ENCODE results near the gene GSG1L.

The GSG1L gene

DNA sequence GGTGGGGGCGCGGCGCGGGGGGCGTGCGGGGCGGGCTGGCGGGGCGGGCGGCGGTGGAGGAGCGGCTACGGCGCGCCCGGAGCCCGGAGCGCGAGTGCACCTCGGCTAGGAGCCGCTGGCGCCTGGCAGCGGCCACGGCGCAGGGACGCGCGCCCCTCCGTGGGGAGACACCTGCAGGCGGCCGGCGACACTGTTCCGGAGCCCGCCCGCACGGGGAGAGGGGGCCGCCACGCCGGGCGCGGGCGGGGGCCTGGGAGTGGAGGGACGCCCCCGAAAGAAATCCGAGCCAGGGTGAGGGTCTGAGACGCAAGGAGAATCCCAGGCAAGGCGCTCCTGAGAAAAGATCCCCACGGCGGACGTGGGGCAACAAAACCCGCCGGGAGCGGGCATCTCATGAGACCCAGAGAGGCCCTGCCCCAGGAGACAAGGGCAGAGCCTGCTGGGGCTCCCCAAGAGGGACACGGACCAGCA lies at the start of gene GSG1L:
Gene GSG1L (minus strand): TSS at position 124 of the 471 bp plus-strand sequence. CDS start 290 bp downstream, outside the sequence.
- DNase-seq: peak; percentile 28

DNA sequence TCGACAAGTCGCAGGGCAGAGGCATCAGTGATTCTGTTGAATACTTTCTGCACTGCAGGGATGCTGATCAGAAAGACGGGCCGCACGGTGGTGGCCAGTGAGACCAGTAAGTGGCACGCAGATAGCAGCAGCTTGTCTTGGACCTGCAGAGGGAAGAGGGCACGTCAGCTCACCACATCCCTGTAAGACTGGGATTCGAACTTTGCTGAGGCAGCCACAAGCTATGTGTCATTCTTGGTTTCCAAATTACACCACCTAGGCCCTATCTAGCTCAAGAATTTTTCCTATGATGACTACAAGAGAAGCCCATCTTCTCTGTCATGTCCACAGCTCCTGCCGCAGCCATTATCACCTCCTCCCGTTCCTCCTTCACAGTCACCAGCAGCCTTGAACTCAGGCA lies 49.4 kb upstream of the GSG1L start:
- DNase-seq: no peak

DNA sequence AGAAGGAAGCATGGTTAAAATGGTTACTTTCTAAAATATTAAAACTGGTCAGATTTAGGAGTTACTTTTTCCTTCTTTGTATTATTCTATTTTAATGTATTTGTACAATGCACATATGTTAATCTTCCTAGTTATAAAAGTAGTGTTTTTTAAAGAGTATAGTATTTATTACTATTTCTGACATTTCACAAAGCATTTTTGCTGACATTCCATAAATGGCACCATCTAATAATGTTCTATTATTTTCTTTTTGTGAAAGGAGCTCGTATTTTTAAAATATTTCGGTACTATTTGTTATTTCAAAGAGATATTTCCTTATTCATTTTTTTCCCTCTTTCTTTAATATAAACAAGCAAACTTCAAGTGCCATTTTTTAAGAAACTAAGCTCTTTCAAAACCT lies 47.5 kb upstream of the GSG1L start:
- no peak for DNase-seq

DNA sequence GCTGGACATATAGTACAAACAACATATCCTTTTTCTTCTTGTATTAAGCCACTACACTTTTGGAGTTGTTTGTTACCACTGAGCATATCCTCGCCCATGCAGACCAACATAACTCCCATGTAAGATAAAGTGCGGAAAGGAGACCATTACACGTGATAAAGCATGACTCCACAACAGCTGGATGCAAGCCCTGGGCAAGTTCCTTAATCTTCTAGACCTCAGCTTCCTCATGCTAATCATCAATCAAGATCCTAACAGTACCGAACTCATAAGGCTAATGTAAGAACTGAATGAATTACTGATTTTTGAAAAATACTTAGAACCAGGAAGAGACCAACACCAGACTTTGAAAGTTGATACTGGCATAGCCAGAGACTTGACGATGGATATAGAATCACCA lies 47.0 kb upstream of the GSG1L start:
- DNase-seq: no peak

DNA sequence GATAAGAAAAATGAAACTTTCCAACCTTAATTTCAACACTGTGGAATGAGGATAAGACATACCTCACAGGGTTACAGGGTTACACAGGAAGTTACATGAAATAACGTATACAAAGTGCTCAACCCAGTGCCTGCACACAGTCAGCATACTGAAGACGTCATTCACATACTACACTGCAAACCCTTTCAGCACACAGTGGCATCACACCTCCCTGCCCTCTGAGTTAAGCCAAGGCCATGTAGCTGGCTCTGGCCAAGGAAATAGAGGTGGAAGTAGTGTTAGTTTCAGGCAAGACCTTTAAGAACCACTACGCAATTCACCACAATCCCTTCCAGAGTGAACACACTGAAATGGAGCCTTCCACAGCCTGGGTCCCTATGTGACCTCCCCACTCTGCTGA lies 46.6 kb upstream of the GSG1L start:
- DNase-seq: no peak

DNA sequence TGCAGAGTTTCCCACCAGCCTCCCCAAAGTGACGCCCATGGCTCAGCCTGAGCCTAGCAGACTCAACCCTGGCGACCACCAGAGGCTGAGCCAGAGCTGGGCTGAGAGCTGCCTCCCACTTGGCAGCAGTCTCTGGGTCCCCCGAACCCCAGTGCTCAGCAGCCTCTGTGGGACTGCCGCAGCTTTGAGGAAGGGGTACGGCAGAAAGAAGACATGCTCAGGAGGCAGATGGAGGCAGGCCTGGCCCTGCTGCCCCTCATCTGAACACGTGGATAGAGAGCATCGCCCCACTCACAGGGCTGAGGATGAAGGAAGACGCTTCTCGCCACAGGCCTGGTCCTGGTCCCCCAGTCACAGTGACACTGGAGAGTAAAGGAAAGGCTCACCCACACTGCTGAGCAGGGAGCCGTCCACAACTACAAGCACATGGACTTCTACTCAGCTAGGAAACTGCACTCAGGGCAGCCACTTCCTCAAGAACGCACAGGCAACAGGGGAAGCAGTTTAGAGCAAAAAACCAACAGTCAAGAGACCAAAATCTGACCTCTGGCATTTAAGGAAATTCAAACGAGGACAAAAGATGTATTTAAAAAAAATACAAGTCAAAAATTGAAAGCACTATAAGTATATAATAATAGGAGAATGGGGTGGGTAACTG lies 45.2 kb upstream of the GSG1L start:
- no peak for DNase-seq

DNA sequence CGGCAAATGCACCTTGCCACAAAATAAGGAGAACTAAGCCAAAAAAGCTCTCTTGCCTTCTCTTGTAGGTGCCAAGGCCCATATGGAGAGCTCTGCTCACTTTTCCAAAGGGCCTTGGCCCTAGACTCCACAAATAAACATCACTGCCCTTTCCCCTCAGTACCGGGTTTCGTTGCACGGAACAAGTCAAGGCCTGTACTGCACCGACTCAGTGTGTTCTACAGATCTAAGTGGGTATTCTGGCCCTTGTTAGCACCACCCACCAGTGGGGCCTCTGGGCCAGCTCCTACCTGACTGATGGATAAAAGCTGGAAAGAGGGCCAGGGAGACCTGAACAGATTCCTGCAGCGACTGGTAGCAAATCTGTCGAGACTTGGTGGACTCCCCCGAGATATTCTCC lies 43.7 kb upstream of the GSG1L start:
- no peak for DNase-seq

DNA sequence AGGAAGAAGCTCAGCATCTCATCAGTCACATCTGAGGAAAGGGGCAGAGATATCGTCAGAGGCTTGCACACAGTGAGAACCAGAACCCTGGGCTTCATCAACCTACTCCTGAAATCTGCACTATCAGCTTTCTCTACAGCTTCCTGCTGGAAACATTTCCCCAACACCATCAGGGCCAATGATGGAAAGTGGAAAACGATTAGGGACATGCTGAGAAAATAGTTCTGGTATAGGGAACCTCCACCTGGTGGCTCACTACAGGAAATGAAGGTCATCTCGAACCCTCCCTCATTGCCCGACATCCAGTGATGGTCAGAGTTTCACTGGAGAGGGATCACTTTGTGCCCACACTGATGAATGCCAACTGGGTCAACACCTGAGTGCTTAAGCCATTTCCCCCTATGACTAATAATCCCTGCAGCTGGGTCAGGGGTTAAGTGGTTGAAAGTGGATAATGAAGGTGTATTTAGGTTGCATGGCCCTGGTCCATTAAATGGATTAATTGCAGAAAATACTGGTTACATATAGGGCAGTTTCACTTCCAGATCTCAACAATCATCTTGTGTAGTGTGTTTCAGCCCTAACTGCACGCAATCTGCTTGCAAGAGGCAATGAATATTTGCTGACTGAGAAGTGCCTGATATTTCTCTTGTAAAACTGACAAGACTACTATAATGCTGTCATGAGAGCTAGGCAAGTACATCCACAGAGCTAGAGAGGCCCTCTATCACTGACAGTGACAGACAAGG lies 43.1 kb upstream of the GSG1L start:
- DNase-seq: no peak

DNA sequence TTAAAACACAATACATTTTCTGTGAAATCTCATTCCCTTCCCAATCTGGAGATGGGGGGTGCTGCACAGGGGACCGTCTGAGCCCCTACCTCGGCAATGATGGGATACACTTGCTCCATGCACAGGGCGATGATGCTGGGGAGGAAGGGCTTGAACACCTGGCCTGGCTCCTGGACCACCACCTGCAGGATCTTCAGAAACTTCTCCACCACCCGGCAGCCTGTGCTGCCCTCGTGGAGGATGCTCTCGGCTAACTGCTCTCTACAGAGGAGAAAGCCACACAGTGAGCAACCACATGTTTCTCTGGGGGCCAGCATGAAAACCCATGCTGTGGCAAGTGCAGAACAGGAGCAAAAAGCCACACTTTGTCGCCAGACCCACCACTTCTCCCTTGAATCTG lies 42.4 kb upstream of the GSG1L start:
- no peak for DNase-seq

DNA sequence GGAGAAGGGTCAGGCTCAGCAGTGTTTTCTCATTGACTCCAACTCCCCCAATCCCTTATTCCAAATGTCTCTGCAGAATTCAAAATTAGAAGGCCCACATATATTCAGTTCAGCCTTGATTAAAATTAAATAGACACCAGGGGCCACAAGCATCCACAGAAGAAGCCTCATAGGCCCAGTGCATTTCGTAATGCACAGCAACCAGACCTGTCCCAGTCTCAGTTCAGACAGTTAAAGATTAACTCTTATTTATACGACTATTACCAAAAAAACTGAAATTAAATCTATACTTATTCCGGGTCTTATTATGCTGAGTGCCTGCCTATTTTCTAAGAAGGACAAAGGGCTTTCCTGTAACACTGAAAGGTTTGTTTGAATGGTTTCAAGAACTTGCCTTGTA lies 41.8 kb upstream of the GSG1L start:
- no peak for DNase-seq

DNA sequence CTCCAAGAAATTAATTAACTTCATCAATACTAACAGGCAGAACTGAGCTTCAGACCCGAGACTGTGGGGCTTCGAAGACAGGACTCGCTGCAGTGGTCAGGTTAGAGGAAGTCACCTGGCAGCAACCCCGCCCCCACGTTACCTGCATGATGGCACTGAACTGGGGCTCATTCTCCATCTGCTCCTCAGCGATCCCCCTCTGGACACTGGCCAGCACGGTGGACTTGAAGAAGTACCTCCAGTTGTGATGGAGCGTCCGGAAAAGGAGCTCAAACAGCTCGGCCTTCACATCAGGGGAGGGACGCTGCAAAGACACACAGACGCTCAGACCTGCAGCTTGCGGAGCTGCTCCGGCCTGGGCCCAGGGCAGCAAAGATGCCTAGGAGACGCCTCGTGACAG lies 40.9 kb upstream of the GSG1L start:
- no peak for DNase-seq

DNA sequence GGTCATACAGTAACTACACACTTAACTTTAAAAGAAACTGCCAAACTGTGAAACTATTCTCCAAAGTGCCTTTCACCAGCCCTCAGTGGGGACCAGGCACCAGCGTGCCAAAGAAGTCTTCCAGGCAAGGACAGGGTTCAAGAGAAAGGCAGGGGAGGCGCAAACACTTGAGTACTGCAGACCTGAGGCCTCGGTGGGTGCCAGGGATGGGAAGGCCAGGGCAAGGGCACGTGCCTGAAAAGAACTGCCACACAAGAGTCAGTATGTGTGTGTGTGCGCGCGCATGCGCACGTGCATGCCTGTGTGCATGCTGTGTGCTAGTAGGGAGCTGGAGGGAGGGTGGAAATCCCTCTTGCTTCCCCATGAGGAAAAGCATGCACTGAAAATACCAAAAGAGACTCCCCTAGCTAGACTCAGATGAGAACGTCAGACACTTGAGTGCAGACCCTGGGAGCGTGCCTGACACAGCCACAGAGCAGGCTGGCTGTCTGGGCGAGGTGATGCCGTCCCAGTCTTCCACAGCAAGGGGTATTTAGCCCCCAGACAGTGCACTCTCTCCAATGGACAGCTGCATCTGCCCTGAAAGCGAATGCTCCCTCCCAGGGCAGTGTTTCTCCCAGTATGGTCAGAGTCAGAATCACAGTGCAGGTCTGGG lies 40.1 kb upstream of the GSG1L start:
- DNase-seq: no peak

DNA sequence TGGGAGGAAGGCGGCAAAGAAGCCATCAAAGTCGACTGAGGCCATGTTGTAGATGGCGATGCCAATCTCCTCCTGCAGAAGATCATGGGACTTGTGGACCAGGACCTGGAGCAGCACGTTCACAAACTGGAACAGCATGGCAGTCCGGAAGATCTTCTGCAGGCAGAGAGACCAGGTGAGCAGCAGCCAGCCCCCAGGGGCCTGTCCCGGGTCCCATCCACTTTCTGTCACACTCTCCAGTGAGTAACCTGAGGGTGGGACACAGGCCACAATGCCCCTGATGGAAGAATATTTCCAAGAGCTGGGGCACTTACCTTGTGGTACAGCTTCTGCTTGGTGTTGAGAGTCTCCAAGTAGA lies 38.0 kb upstream of the GSG1L start:
- no peak for DNase-seq

DNA sequence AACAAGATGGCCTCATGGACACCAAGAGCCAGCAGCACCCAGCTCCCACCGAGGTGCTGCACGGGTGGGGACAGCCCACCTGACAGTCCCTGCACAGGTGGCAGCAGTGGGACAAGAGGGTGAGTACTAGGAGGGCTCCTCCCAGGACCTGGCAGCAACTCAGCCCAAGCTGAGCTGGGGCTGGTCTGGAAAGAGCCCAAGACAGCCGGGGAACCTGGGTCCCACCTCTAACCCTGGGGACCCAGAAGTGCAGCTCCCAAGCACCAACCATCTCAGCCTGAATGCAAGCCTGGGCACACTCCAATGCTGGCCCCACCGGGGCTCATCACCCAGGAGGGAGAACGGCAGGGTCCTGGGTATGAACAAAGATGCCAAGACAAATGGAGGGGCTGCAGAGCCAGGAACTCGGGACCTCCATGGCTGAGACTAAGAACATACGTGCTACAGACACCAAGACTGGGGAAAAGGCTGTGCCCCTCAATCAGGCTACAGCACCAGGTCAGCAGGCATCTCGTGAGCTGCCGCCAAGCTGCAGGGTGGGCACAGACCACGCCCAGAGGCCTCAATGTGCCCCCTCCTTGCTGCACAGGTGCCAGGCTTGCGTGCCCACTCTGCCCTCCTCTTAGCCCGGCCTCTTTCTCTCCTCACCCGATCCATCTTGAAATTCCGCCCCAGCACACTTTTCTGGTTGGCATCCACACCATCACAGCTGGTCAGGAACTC lies 37.5 kb upstream of the GSG1L start:
- no peak for DNase-seq

DNA sequence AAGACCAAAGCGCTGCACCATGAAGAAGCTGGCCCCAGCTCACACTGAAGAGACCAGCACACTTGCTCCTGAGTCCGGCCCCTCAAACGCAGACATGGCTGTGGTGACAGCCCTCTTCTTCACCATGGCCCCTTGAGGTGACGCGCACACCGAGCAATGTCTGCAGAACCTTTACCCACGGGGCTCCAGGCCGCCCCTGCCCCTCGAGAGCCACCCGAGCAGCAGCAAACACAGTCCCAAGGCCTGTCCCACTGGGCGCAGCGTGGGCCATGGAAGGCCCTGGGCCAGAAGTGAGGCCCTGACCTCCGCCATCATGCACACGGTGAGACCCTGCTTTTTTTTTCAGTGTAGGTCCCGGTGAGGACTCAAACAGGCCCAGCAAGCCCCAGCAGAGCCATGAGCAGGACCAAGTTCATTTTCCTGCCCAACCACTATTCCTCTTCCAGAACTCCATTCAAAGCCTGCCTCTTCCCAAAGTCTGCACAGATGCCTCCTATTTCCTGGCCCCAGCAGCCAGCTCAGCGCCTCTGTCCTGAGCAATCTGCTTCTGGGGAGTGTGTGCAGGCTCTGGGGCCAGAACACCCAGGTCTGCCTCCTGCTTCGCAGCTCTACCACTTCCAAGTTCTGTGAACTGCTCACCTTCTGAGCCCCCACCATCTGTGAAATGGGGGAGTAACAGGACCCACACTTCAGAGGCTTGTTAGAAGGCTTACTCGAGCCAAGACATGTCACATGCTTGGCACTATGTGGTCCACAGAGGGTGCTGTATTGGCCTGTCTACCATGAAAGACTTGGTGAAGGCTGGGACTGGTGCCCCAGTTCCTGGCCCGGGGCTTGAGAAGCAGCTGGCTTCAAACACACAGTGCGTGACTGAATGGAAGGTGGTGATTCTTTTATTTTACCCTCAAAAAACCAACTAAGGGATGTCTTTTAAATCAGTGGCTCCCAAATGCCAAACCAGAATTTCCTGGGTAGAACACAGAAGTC lies 35.7 kb upstream of the GSG1L start:
- DNase-seq: no peak

DNA sequence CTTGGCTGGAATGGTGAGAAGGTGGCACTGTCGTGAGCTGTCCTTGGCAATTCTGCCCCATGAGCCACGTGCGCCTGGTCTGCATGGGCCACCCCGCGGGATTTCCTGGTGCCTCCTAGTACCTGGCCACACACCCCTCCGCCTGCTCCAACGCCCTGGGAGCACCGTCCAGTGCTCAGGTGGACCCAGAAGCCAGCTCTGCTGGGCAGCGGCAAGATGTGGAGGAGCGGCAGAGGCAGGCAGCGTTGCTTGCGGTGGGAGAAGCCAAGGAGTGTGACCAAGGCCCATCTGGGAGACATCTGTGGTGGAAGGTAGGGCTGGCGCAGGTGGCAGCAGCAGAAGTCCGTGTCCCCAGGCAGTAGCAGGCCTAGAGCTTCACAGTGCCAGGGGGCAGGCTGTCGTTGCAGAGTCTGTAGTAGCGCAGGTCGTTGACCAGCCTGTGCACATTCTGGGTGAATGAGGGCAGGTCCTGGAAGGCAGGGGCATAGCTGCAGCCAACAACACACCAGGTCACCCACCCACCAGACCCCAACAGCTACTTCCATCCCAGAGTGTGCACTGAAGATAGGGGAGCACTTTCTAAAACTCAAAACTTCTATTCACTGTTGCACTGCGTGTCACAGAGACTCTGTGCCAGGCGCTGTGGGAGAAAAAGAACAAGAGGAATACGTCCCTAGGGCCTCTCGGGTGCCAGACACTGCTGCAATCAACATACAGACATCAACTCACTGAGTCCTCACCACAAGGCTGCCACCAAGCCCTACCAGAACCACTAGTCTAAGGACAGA lies 34.9 kb upstream of the GSG1L start:
- no peak for DNase-seq

DNA sequence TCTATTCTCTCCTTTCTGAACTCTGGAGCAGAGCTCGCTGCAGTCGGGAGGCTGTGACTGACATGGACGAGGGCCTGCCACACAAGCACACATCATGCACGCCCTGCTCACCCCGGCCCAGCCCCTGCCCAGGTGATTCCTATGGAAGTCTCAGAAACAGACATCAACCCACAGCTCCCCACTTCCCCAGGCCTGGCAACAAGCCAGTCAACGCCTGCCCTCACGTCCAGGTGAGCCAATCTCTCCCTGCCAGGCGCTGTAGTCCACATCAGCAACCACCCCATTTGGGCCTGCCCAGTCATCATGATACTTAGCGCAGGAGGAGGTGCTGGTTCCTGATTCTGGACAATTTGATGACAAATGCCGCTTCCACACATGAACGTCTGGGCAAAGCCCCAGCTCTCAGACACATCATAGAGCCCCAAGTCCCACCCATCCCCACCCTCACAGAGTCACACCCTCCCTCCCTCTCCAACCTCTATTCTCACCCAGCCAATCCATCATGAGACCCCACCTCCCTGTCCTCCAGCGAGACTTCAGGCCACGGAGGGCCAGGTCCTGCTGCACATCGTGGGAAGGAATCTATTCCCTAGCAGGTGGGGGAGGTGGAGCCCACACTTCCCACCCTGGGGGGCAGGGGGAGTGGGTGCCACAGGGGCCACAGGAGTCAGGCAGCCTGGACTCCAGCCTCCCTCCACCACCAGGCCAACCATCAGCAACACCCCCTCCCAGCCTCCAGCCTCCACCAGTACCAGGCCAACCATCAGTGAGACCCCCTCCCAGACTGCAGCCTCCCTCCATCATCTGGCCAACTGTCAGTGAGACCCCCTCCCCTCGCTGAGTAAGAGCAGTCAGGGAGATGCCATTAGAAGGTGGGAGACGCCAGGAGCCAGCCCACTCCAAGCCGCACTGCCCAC lies 33.7 kb upstream of the GSG1L start:
- no peak for DNase-seq

DNA sequence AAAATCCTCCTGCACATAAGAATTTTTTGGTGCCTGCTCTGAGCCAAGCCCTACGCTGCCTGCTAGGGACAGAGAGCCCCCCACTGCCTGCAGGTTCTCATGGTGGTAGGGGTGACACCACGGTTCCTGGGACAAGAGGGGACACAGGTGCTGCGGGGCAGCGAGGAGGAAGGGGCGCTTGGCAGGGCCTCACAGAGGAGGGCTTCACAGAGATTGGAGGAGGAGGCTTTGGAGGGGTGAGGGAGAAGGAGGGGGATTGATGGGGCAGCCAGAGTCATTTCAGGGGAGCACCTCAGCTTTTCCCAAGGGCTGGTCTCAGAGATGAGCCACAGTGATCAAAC lies 29.8 kb upstream of the GSG1L start:
- DNase-seq: no peak

DNA sequence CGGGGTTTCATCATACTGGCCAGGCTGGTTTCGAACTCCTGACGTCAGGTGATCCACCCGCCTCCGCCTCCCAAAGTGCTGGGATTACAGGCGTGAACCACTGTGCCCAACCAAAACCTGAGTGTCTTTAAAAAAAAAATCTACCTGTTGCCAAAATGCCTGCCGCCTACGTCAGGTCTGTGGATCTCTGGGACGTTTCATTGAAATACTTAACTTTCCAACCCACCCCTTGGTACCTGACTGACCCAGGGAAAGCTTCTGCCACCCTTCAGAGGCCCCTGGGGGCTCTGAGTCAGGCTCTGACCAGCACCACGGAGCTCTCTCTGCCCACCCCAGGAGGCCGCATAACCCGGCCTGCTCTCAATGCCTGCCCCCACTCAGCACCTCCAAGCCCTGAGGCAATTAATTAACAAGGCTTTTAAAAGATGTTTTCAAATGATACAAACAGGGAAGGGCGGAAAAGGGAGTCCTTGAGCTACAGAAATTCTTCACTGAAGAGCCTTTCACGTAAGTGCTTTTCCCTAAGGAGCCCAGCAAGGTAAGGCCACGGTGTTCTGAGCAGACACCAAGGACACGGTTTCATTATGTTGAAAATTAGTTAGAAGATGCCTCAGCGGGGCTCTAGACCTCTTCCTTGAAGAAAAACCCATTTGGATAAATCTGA lies 29.3 kb upstream of the GSG1L start:
- DNase-seq: no peak

DNA sequence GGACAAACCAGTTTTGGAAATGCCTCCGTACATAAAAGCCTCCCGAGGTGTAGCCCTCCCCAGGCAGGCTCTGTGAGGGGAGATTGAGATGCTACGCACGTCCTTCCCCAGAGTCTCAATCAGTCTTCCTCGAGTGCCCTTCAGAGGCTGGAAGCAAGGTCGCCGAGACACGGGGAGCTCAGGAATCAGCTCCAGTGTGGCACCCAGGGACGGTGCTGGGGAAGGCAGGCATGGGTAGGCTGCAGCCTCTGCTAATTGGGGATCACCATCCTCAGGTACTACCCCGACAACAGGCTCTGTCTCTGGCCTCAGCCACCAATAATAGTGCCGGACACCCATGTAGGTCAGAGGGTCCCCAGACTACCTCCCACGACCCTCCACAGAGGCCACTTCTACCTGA lies 28.1 kb upstream of the GSG1L start:
- no peak for DNase-seq

Measured in NCI-H2171 treated with DMSO at 0.1 percent for 48 hours (cell line).